Germinal center (tissue), 1 donor: ENCODE measurements around the gene ANTXRL.
"Not testable (repeated sequence)": the region's sequence is repeated elsewhere in the genome, so short reads cannot be mapped to it uniquely, and the experiment has no call there.

Experiments
- DNase-seq: peaks from one replicate; pipeline ENCODE4 v3.0.0; 2012; ENCODE audit warnings: mixed read lengths, low spot score

ANTXRL gene

DNA sequence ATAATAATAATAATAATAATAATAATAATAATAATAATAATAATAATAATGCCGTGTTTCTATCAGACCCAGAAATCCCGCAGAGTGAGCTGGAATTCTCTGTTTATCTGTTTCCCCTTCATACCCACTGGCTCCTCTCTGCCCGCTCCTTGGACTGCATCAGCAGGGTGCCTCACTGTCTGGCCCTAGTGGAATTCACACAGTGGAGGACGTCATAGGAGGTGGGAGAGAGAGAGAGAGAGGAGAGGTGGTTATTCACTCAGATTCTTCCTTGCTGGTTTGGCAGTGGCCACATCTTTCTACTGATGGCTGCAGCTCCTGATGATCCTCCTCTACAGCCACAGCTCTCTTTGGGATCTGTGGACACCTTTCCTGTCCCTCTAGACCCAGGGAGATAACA lies 78.7 kb downstream of the ANTXRL start:
- DNase-seq, result not testable (repeated sequence)

DNA sequence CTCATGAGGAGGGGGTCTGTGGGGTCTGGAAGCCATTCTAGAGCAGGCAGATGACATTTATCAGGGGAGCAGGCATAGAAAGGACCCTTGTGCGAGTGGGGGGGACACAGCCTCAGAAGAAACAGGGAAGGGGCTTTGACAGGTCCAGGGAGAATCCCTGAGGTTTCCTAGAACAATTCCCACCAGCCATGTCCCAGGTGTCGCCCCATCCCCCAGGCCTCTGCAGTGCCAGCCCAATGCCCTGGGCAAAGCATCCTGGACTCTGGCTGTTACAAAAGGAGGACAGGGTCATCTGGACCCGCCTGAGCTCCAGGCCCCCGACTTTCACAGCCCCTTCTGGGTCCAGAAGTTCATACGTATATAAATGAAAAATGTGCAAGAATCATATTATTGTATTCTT lies 80.4 kb downstream of the ANTXRL start:
- DNase-seq, result not testable (repeated sequence)

- DNase-seq, result not testable (repeated sequence)
Measured at GRCh38 chr10:46367666-46368240, 81.0 kb downstream of the ANTXRL start.

- DNase-seq, result not testable (repeated sequence)
Measured at GRCh38 chr10:46368956-46369355, 82.2 kb downstream of the ANTXRL start.

DNA sequence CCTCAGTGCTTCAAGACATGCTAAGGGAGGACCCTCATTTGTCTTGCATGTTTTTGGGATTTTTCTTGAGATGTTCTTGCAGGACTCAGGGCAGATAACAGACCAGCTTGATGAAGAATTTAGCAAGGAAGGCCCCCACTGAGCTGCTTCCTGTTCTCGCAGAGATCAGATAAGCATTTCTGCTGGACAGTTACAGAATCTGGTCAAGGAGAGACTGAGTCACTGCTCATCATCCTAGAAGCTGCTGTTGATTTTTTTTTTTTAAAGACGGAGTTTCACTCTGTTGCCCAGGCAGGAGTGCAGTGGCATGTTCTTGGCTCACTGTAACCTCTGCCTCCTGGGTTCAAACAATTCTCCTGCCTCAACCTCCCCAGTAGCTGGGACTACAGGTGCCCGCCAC lies 87.6 kb downstream of the ANTXRL start:
- DNase-seq, result not testable (repeated sequence)

DNA sequence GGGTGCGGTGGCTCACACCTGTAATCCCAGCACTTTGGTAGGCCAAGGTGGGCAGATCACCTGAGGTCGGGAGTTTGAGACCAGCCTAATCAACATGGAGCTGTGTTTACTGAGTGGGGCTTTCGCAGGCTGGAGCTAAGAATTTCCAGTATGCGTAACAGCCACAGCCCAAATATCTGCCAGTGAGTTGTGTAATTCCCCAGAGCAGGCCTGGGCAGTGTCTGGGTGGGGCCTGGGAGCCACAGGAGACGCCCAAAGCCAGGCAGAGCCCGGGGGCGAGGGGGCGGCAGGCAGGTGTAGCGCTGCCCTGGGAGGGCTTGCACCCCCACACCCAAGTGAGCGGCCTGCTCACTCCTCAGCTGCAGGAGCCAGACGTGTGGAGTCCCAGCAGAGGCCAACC lies 88.6 kb downstream of the ANTXRL start, which contains the start of gene ANXA8L1:
TSS of gene ANXA8L1 (plus strand) at position 371 of the 400 bp plus-strand sequence. CDS start 76 bp downstream, outside the sequence.
- DNase-seq, result not testable (repeated sequence)

DNA sequence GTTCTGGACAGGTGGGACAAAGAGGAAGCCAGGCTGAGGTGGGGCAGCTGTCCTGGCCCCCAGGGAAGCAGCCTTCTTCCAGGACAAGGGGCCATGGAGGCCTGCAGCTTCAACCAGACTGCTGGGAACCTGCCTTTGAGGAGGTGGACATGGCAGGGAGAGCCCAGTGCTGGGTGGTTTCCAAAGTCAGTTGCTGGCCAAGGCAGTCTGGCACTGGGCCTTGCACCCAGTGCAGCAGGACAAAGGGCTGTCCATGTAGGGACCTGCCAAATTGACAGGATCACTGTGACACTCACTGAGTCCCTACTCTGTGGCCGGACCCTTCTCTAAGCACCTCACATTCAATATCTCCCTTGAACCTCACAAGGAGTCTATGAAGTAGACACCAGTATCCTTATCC lies 90.2 kb downstream of the ANTXRL start:
- not testable (repeated sequence) for DNase-seq

DNA sequence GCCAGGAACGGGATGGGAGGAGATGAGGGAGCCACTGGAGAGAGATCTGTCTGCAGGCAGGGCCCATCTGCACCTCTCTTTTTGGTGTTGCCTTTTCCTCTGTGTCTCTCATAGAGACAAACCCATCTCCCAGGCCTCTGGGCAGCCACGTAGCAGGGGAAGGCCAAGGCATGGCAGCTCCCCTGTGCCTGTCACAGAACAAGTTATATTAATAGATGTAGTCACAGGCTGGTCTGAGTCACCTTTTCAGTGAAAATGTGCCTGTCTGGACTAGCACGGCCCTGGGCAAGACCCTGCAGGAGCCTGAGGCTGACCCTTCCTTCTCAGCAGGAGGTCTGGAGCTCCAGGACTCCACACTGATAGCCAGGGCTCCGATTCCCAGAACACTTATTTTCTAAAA lies 90.9 kb downstream of the ANTXRL start:
- not testable (repeated sequence) for DNase-seq

GRCh38 chr10:46378108-46378507 lies 91.3 kb downstream of the ANTXRL start:
- not testable (repeated sequence) for DNase-seq

DNA sequence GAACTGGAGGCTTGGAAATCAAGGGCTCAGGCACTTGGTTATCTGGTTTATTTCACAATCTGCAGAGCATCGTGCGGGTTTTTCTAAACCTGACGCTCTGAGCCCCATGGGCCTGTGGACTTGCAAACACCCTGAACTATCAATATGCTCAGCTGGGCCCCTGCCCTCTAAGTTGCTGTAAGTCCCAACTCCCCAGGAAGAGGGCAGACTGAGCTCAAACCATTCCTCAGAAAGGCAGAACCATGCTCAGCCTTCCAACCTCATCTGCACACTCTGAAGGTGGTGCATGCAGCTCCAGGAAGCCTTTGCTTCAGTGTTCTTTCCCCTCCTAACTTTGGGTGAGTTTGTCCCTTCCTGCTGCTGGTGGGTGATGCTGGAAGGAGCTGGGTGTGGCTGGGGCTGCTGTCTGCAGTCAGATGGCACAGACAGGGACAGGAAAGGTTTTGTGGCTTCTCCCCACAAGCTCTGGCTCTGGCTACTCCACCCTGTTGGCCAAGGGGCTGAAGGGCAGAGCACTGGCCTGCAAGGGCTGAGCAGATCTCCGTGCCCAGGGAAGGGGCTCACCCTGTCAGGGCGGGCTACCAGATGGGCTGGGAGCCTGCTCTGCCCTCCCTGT lies 92.5 kb downstream of the ANTXRL start:
- DNase-seq, result not testable (repeated sequence)
